ENCODE results near the gene CAPN11.

Gene CAPN11

DNA sequence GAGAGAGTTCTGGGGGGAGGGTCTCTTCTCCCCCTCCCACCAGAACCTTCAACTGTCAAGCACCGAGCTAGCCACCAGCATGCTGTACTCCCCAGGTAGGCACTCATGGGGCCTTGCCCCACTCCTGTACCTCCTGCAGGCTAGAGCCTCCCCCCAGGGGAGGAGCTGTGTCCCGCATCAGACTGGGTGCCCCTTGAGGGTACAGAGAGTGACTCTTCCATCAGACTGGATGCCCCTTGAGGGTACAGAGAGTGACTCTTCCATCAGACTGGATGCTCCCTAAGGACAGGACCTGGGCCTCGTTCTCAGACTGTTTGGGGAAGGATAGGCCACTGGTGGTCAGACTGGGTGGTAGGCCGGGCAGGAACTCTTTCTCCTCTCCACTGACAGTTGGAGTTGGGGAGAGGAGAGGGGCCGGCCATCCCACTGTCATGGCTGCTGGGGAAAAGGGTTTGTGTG, at the start of gene CAPN11:
CAPN11 (plus strand) TSS at position 51 of the 459 bp plus-strand sequence; CDS start at position 80, 29 bp downstream.
- in situ Hi-C loops (cut with MboI; ENCODE audit: low sequenced_read_pairs): loop anchor here (25.0 kb wide), 1 partner anchor 179 kb away; the partner anchor contains the start of gene SPATS1

GRCh38 chr6:44109212-44109611, 49.4 kb upstream of the CAPN11 start:
- in situ Hi-C loops (cut with MboI; ENCODE audit: low sequenced_read_pairs): loop anchor here (10.0 kb wide), 1 partner anchor 226 kb away; no protein-coding TSS in a partner anchor

DNA sequence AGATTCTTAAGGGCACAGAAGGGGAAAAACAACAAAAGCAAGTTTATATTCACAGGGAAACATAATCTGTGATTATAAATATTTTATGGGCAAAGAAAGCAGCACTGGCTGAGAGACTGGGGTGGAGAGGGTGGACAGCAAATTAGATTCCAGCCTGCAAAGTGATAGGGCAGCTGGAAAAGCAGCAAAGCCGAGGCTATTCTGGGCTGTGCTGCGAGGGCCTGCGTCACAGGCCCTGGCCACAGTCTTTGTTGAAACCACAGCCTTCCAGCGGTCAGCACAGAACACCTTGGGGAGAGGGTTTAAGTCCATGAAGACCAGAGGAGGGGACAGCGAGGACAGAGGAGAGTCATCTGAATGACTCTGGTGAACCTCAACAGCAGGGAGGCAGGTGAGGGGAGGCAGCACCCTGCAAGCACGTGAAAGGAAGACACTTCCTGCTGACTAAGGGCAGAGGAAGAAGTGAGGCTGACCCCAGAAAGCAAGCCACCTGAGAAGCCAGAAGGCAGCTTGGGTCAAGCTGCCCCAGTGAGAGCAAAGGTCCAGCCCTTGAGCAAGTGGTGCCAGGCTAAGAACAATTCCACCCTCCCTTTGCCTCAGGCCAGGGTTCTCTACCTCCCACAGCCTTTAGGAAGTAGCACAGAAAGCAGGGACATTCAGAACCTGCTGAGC, 48.5 kb upstream of the CAPN11 start:
- in situ Hi-C loops (cut with MboI; ENCODE audit: low sequenced_read_pairs): no loop called here

- in situ Hi-C loops (cut with MboI; ENCODE audit: low sequenced_read_pairs): no loop called here
Measured at GRCh38 chr6:44110966-44111365, 47.7 kb upstream of the CAPN11 start.

- in situ Hi-C loops (cut with MboI; ENCODE audit: low sequenced_read_pairs): no loop called here
Measured at GRCh38 chr6:44111434-44112417, 46.9 kb upstream of the CAPN11 start.

- in situ Hi-C loops (cut with MboI; ENCODE audit: low sequenced_read_pairs): no loop called here
Measured at GRCh38 chr6:44113414-44113813, 45.2 kb upstream of the CAPN11 start.

DNA sequence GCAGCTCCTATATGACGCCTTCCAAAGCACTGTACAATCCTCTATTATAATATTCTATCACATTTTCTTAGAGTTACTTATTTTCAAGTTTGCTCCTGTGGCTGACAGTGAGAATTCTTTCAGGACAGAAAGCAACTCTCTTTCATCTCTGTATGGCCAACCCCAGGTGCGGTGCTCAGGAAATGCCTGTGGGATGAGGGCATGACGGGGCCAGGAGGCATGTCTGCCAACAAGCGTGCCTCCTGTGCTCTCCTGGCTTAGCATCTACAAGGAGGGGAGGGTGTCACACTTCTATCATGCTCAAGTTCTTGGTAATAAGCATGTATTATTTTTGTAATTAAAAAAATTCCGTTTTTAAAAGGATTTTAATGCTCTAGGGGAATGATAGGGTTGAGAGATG, 42.8 kb upstream of the CAPN11 start:
- in situ Hi-C loops (cut with MboI; ENCODE audit: low sequenced_read_pairs): no loop called here

DNA sequence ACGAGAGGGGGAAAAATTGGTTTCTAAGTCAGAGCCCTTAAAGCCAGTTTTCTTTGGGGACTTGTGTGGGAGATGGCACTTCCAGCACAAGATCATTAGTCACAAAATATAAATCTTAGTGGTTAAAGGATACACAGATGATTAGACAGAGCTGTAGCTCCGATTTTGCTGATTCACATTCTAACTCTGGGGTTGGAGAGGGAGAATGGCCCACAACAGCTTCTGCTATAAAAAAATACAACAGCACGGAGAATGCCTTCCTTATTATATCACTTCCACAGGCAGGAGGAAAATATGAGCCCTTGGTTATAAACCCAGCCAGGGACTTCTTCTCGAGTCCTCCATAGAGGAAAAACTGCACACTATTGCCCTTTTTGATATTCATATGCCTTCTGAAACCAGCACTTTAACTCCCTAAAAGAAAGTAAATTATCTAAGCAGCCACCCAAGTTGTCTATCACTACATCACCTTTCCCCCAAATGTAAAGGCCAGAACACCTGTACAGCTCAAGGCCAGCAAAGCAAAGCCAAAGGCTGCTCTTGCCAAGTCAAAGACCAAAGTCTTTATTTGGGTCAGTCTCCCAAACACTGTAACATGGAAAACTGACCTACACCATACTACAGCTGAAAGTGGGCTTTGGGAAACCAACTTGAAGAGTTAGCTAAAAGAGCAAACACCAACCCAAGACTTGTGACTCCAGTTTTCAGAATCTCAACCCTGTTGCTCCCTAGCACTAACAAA, 41.8 kb upstream of the CAPN11 start:
- in situ Hi-C loops (cut with MboI; ENCODE audit: low sequenced_read_pairs): no loop called here

DNA sequence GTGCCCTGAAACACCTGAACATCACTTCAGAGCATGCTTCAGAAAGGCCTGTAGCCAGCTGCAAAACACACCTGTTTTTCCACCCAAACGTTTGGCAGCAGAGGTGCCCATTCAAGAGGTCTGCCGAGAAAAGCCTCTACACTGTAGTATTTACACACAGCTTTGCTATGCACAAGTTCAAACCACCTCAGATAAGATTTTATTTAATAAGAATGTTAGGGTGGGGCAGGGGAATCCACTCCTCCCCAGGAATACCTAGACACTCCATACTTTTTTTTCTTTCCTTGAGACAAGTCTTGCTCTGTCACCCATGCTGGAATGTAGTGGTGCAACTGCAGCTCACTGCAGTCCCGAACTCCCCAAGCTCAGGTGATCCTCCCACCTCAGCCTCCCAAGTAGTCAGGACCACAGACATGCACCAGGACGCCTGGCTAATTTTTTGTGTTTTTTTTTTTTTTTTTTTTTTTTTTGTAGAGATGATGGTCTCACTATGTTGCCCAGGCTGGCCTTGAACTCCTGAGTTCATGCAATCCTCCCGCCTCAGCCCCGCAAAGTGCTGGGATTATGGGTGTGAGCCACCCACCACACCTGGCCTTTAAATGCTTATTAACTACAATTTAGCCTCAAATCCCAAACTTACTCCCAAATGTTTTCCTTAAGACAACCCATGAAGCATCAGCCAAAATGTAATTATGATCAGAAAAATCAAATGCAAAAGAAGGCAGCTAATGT, 41.1 kb upstream of the CAPN11 start:
- in situ Hi-C loops (cut with MboI; ENCODE audit: low sequenced_read_pairs): no loop called here

GRCh38 chr6:44119704-44120262, 38.8 kb upstream of the CAPN11 start:
- in situ Hi-C loops (cut with MboI; ENCODE audit: low sequenced_read_pairs): no loop called here

DNA sequence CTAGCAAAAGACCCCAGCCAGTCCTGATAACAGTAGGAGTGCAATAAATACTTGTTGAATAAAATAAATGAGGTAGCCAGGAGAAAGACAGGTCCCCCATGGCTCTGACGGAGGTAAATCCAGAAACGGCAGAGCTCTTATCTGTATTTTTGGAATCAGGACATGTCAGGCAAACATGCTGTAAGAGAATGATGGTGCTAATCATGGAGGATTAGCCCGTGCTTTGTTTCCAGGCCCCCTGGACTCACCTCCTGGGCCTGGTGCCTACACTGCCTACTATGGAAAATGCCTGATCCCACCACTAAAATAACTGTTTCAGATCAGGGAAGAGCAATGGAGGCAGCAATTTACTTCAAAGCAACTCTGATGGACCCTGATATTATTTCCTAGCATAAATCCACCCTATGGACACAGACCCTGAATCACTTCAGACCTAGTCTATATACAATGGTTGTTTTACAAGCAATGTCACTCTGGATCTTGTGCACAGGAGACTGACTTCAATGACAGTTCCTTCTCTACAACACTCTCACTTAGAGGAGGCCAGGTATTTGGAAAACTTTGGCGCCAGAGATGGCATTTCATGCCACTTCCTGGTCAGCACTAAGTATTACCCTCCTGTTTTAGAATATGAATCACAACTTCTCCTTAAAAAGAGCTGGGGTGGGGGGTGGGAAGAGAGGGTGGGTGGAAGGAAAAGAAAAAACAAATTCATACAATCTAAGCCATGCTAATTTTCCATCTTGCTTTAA, 37.8 kb upstream of the CAPN11 start:
- in situ Hi-C loops (cut with MboI; ENCODE audit: low sequenced_read_pairs): no loop called here

DNA sequence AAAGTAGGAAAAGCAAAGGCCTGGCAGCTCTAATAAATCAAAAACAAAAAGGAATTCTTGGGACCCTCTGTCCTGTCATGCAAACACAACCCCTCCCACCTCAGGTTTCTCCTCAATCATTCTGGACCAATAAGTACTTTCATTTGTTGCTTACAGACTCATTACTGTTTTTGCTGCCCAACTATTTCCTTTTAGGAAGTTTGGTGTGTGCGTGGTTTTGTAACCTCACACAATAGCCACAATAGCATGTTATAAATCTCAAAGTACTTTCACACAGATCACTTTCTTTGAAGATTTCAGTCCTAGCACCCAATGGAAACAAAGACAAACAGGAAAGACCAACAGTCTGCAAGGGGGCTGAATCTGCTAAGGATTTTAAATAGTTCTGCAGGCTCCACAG, 35.8 kb upstream of the CAPN11 start:
- in situ Hi-C loops (cut with MboI; ENCODE audit: low sequenced_read_pairs): no loop called here

DNA sequence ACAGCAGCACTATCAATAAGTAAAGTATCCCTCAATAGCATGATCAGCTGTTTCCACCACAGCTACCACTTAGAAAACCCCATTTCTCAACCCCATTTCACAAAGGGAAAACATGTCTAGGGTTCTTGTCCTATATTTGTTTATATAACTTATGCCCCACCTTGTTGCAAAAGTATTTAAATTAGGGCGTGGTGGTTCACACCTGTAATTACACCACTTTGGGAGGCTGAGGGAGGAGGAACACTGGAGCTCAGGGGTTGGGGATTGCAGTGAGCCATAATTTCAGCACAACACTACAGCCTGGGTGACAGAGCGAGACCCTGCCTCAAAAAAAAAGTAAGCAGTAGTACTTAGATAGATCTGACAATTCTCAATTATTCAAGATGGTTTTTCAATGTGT, 35.1 kb upstream of the CAPN11 start:
- in situ Hi-C loops (cut with MboI; ENCODE audit: low sequenced_read_pairs): no loop called here

- in situ Hi-C loops (cut with MboI; ENCODE audit: low sequenced_read_pairs): no loop called here
Measured at GRCh38 chr6:44126320-44127149, 32.1 kb upstream of the CAPN11 start.

GRCh38 chr6:44127186-44128019, 31.2 kb upstream of the CAPN11 start, which contains the start of the genes MRPL14 and TMEM63B:
TSS of gene MRPL14 (minus strand) at chr6:44127452. CDS start at chr6:44116611, 10,841 bp downstream.
TSS of gene TMEM63B (plus strand) at chr6:44127554. CDS start at chr6:44134585, 7,031 bp downstream.
- in situ Hi-C loops (cut with MboI; ENCODE audit: low sequenced_read_pairs): no loop called here

- in situ Hi-C loops (cut with MboI; ENCODE audit: low sequenced_read_pairs): no loop called here
Measured at GRCh38 chr6:44128020-44128917, 30.4 kb upstream of the CAPN11 start.

Measured in HL-60/S4 (cell line).